Stimulated activated CD8-positive, alpha-beta memory T cell treated with anti-CD3 and anti-CD28 coated beads, Interleukin-4, amount 100 ng/mL, for 1 hour (primary cell): Measurements from ENCODE around the gene ADCY4.

Source experiments
- DNase-seq, 2 donors: peaks; one replicate each; pipeline ENCODE4 v3.0.0-alpha.2; 2020; ENCODE audit warnings: low read depth in 2 of 2, low spot score in 1 of 2

ADCY4 gene

DNA sequence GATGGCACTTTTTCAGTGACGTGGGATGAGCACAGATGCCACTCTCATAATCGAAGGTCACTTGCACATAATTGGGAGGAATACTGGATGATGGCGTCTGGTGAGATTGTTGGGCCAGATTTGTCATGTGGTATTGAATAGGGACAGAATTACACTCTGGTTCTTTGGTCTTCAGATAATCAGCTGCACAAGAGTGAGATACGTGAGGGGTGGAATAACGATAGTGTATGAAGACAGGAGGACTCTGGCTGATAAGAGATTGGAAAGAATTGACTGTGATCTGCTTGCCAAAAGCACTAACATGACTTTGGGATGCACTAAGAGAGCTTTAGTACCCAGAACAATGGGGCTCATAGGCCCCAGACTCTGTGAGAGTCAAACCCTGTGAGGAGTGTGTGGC lies 56.4 kb downstream of the ADCY4 start:
- no peak for DNase-seq

DNA sequence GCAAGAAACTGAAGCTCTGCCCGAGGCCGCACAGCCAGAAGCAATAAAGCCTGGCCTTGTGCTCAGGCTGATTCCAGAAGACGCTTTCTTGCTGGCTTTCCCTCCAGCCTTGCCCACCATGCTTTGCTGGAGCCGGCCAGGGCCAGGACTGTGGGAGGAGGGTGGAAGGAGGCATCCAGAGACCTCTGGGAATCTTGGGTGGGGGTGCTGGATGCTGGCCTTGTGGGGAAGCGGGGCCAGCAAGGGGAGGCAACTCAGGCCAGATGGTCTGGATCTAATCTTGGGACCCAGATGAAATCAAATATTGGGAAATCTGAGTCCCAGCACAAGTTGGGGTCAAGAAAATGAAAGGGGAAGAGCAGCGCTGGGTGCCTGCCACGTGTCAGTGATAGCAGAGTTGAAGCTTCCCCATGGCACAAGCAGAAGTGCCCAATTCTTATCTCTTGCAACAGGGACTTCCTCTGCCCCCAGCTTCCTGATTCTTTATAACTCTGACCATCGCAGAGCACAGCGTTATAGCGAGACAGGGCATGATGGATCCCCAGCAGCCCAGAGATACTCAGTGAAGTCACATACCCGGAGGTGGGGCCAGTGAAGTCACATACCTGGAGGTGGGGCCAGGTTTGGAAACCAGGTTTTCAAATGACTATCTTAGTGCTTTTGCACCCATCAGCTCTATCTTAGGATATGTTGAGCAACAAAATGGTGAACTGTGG lies 57.1 kb downstream of the ADCY4 start:
- no peak for DNase-seq

DNA sequence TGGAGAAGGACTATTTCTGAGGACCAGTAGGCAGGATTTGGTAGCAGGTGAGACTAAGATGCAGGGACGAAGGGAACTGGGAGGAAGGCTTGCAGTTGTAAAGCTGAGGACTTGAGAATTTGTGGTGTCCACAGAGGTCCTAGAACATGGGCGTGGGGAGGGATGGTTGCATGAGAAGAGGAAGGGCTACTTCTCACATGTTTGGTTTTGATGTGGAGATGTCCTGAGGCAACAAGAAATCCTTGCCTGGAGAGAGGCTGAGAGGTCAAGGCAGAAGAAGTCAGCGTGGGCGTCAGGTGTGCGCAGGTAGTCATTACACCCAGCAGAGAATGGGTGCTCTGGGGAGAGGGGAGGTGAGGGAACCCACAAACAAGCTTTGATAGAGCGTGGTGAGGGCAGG lies 57.8 kb downstream of the ADCY4 start:
- DNase-seq: no peak

DNA sequence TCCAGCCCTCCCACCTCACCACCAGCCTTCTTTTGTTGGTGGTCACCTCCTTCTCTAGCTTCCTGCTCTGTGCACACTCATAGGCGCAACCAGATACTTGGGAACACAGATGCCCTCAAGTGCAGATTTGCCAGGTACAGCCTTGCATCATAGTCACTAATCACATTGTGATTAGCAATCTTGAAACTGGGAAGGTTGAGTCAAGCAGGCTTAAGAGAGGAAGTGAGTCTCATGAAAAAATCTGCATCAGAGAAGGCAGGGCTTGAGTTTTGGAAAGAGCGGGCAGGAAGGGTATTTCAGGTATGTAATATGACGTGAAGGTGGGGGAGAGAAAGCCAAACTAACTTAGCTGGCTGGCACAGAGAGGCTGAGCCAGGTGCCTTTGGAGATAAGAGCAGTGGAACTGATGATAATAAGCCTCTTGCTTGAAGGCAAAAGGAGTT lies 60.7 kb downstream of the ADCY4 start:
- DNase-seq: no peak

DNA sequence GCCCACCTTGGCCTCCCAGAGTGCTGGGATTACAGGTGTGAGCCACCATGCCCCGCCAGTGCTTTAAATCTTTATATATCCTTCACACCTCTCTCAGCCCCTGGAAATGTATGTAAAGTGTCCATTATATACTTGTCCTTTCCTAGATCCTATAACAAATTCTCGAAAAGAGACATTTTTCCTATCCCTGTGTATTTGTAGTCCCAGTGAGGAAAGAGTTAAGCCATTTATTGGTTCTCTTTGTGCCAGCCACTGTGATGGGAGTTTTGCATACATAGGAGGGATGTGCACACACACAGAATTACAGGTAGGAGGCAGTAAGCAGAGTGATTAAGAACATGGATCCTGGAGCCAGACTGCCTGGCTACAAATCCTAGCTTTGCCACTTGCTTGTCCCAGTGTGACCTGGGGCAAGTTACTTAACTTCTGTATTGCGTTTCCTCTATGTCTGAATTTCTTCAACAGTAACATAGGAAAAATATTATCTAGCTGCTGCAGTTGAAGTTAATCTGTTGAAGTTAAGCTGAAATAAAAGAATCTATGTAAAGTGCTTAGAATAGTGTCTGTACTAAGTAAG lies 61.4 kb downstream of the ADCY4 start:
- no peak for DNase-seq

DNA sequence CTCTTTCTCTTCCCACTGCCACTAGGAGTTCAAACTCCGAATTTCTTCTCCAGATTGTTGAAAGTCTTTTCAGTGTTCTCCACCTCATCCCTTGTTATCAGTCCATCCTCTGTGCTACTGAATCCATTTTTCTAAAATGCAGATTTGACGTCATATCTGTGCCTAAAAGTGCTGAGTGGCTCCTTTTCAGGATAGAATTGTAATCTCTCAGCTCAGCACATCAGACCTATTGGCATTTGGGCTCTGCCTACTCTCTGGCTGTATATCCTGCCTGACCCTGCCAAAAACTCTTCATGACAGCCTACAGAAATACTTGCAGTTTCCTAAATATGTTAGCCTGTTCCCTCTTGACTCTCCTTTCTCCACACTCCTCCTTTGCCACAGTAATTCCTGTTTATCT lies 62.4 kb downstream of the ADCY4 start:
- no peak for DNase-seq

DNA sequence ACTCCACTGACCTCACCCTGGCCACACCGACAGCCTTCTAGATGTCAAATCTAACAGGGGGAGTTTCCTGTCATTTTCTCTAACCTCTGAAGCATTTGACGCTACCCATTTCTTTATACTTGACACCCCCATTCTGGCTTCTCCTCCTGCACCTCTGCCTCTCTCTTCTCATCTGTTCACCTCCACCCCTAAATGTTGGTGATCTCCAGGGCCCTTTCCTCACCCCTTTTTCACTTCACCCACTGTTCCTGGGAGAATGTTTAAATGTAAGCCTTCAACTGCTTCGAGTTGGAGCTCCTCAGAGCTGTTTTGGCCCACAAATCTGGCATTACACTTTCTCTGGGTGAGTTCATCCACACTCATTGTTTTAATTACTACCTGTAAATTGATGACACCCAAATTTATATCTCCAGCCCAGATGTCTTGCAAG lies 63.0 kb downstream of the ADCY4 start:
- no peak for DNase-seq

DNA sequence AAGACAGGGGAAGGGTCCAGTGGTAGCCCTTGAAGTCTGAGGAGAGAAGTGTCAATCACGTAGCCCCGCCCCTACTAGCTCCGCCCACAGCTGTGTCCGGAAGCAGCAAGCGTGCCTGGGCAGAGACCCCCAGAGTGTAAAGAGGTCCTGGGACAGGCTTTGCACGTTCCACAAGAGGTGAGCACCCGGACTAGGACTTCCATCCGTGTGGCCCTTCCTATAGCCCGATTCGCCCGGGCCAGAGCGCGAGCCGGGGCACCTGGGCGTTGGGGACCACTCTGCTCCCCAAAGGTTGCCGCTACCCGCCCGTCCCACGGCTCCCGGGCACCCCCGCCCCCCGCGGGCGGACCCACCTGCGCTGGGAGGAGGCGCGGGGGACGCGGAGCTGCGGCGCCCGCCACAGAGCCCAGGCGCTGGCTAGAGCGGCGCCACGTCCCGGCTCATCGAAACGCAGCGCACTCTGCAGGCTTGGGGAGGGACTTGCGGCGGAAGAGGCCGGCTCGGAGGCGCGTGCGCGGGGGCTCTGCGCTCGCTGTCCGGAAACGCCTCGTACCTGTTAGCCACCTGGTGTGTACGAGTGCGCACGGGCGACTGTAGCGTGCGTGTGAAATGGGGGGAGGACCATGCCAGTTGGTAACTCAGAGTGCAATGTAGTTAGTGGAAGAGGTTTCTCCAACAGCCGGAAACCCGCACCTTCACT lies 63.6 kb downstream of the ADCY4 start, which contains the start of gene RABGGTA:
Gene RABGGTA (minus strand): TSS at position 464 of the 700 bp plus-strand sequence. CDS start 482 bp downstream, outside the sequence.
- peak; percentile 67 to 79 for DNase-seq

DNA sequence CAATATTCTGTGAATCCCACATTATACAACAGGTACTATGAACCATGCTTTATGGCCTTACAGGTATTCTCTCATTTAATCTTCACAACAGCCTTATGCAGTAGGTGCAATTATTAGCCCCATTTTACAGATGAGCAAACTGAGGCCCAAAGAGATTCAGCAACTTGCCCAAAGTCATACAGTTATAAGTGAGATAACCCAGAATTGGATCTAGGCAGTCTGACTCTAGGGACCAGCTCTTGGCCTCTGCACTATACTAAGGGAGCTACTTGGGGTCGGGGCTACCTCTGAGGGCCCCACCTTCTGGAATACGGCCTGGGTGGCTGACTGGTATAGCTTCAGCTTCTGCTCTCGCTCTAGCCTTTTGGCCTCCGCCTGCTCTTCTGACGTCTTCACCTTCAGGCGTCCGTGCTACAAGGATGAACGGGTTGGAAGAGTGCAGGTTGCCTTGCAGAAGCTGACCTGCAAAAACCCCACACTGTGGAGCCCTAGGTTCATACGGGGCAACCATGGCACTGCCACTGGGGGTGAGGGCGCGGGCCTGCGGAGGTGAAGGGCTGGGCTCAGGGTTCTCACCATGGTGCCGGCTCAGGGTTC lies 64.2 kb downstream of the ADCY4 start:
- no peak for DNase-seq

DNA sequence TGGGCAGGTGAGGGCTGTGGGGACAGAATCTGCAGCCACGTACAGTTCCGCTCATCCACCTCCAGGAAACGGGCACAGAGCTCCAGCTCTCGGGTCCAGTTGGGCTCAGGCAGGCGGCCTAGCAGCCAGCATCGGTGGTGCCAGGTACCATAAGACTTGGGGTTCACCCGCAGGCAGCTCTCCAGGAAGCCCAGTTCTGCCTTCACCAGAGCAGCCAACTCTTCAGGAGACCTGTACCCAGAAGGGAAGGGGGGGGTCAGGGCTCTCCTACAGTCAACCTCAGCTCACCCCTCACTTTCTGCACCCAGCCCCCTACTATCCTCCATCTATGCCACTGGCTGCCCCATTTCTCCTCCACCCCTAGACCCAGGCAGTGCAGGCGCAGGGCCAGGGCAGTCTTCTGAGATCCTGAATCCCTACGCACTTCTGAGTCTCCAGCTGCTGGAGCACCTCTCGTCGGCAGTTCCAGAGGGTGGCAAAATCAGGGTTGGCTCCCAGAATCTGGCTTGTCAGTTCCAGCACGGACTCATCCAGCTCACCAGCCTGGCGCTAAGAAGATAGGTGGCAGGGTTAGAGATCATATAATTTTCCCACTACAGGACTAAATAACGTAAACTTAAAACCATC lies 64.8 kb downstream of the ADCY4 start:
- DNase-seq: no peak

DNA sequence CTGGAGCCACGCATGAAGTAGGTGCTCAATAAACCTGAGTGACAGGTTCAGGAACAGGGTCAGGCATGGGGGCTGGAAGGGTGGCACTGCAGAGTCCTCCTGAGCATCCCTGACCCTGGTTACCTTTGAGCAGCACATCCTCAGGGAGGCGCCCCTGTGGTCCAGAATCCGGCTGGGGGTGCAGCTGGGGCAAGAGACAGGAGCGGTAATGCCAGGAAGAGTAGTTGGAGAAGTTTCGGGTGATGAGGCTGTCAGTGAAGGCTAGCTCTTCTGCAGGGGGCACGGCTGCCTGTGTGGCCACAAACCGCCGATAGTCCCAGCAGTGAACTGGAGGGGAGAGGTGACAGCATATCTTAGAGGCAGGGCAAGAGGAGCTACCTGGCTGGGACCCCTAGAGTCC lies 65.5 kb downstream of the ADCY4 start:
- no peak for DNase-seq
